ENCODE measurements around the gene ARMC7. TPM values are rescaled to one million over a fixed set of nuclear protein-coding genes. Genes with fewer than 3 reads are reported as not detected.
A peak's percentile ranks its signal among the peaks of the same experiment; 100 is the strongest.

The ARMC7 gene
- total and polyA plus RNA-seq, 7 donors = 3.2 to 18.9 (median 7.8) TPM

GRCh38 chr17:75103601-75104554 is 5.9 kb upstream of the ARMC7 start:
- no peaks in the 10 kb centered on the region for H3K9me3 ChIP-seq
- peaks cover 0 to 12% (median 1%) of the 10 kb centered on the region in 4 donors for H3K4me1 ChIP-seq
- peak in 2 of 4 donors; percentile 22 to 53 for TF ChIP-seq POLR2AphosphoS5 (IDR thresholded peaks at IDR 0.05)
- TF ChIP-seq CTCF (IDR thresholded peaks at IDR 0.05) = no peak
- no peak for TF ChIP-seq POLR2A (IDR thresholded peaks at IDR 0.05)
- no peak for TF ChIP-seq EP300 (IDR thresholded peaks at IDR 0.05)
- H3K27ac ChIP-seq = peak overlapping the region in 2 of 4 donors; percentile 31 to 45
- no peak overlapping the region for H3K4me3 ChIP-seq
- intact Hi-C loops (cut with DNase I) = no loop called here
- H3K27me3 ChIP-seq = no peaks in the 10 kb centered on the region
- H3K36me3 ChIP-seq = peaks cover 0 to 13% (median 0%) of the 10 kb centered on the region in 4 donors
- 91 to 92% methylated on average over 14 of the region's 14 CpGs for WGBS, 2 donors
- no peak for DNase-seq

GRCh38 chr17:75105126-75106080 is 4.4 kb upstream of the ARMC7 start:
- 46 to 69% methylated on average over 20 of the region's 20 CpGs for WGBS, 2 donors
- Histone ChIP-seq H3K4me3 (no peak overlapping the region), H3K27ac (no peak overlapping the region), H3K9me3 (no peaks in the 10 kb centered on the region), H3K36me3 (peaks cover 0 to 6% (median 0%) of the 10 kb centered on the region in 4 donors), H3K4me1 (peaks cover 0 to 23% (median 11%) of the 10 kb centered on the region in 4 donors), H3K27me3 (no peaks in the 10 kb centered on the region)
- intact Hi-C loops (cut with DNase I) = no loop called here
- DNase-seq = no peak
- TF ChIP-seq POLR2AphosphoS5 (IDR thresholded peaks at IDR 0.05) (no peak), CTCF (IDR thresholded peaks at IDR 0.05) (peak in 3 of 4 experiments; percentile 44 to 53 (median 50))

- 90% methylated on average over 2 of the region's 2 CpGs for WGBS, 2 donors
- H3K4me1 ChIP-seq = peaks cover 0 to 42% (median 21%) of the 10 kb centered on the region in 4 donors
- intact Hi-C loops (cut with DNase I) = loop anchor here (2.0 kb wide), 1 partner anchor 63 kb away; no protein-coding TSS in a partner anchor
These were observed 1.6 kb upstream of the ARMC7 start for GRCh38 chr17:75108193-75108592.

More at GRCh38 chr17:75108193-75108592, 1.6 kb upstream of the ARMC7 start:
- DNase-seq = no peak
- Histone ChIP-seq H3K27me3 (no peaks in the 10 kb centered on the region), H3K9me3 (no peaks in the 10 kb centered on the region), H3K36me3 (no peaks in the 10 kb centered on the region), H3K27ac (no peak overlapping the region), H3K4me3 (no peak overlapping the region)
- TF ChIP-seq POLR2A (IDR thresholded peaks at IDR 0.05) = no peak
- no peak for TF ChIP-seq EP300 (IDR thresholded peaks at IDR 0.05)
- TF ChIP-seq POLR2AphosphoS5 (IDR thresholded peaks at IDR 0.05) = no peak
- no peak for TF ChIP-seq CTCF (IDR thresholded peaks at IDR 0.05)

Data from sigmoid colon (tissue), 7 donors.